Astrocyte of the cerebellum (primary cell): Measurements from ENCODE around the gene BCAS1.

Source experiments
- DNase-seq: peaks from one replicate; pipeline ENCODE4 v3.0.0-alpha.2; 2011; ENCODE audit warnings: low read depth
- H3K4me3 ChIP-seq: 2 replicates; pipeline ENCODE4 v1.5.1; 2011; ENCODE audit warnings: mild to moderate bottlenecking, low read depth, low read length, moderate library complexity
- CTCF ChIP-seq: IDR thresholded peaks from 2 replicates; pipeline ENCODE4 v1.5.1; 2012; ENCODE audit warnings: low read length, low read depth, moderate library complexity, mild to moderate bottlenecking; ENCODE audit errors: missing control alignments
- in situ Hi-C: cut with HindIII; loops from 2 replicates; pipeline ENCODE4 v1.10.0; 2017; ENCODE audit warnings: low sequenced_read_pairs

Gene BCAS1

DNA sequence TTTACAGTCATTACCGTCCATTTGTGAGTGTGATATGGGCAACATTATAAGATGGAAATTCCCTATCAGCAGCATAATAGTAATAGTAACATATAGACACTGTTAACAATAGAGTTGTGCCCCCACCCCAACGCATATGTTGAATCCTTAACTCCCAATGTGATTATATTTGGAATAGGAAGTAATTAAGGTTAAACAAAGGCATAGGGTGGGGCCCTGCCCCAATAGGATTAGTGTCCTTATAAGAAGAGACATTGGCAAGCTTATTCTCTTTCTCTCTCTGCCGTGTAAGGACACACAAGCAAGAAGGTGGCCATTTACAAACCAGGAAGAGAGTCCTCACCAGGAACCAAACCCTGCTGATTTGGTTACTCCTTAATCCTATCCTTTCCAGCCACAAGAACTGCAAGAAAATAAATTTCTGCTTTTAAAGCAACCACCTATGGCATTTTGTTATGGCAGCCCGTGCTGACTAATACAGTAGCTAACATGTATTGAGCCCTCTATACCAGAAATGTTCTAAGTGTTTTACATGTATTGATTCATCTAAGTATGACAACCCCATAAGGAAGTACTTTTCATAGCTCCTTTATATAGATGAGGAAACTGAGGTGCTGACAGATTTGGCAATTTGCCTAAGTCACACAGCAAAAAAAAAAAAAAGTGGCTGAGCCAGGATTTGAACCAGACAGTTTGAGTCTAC, 114.2 kb downstream of the BCAS1 start:
- in situ Hi-C loops: loop anchor here (5.0 kb wide), 1 partner anchor 36 kb away; no protein-coding TSS in a partner anchor
- TF ChIP-seq CTCF: no peak
- no peak overlapping the region for H3K4me3 ChIP-seq
- DNase-seq: no peak

GRCh38 chr20:53954723-53955658, 115.4 kb downstream of the BCAS1 start:
- in situ Hi-C loops: loop anchor here (5.0 kb wide), 1 partner anchor 37 kb away; no protein-coding TSS in a partner anchor
- TF ChIP-seq CTCF: no peak
- no peak overlapping the region for H3K4me3 ChIP-seq
- no peak for DNase-seq

- TF ChIP-seq CTCF: no peak
- no peak for DNase-seq
- in situ Hi-C loops: no loop called here
- H3K4me3 ChIP-seq: no peak overlapping the region
Measured at GRCh38 chr20:53952528-53953096, 117.8 kb downstream of the BCAS1 start.

GRCh38 chr20:53950578-53950977, 119.8 kb downstream of the BCAS1 start:
- TF ChIP-seq CTCF: no peak
- no peak overlapping the region for H3K4me3 ChIP-seq
- no peak for DNase-seq
- in situ Hi-C loops: no loop called here

GRCh38 chr20:53950031-53950430, 120.4 kb downstream of the BCAS1 start:
- no peak for TF ChIP-seq CTCF
- in situ Hi-C loops: no loop called here
- no peak overlapping the region for H3K4me3 ChIP-seq
- DNase-seq: no peak

- peak; percentile 90 for DNase-seq
- in situ Hi-C loops: loop anchor here (25.0 kb wide), 1 partner anchor 362 kb away; the partner anchor contains the start of gene ZNF217
- TF ChIP-seq CTCF: no peak
- H3K4me3 ChIP-seq: no peak overlapping the region
Measured at GRCh38 chr20:53949319-53949839, 121.0 kb downstream of the BCAS1 start.
